IMR-90 (cell line): ENCODE measurements around the gene SLC2A13. TPM values are rescaled to one million over a fixed set of nuclear protein-coding genes. Genes with fewer than 3 reads are reported as not detected.

Source experiments
- ATAC-seq: fragments of 200-7000 bp; cut with Tn5 transposase; 2 replicates; pipeline ENCODE4 v1.9.1; 2020; ENCODE audit warnings: low read depth, mild to moderate bottlenecking, moderate library complexity
- BruUV-seq: library from RNA; stranded (reverse); fragments of 400-500 nt; replicated peaks from 2 replicates; lab custom pipeline; 2021; lab: Mats Ljungman, UMichigan
- CTCF ChIA-PET: fragments of 300-600 bp; formaldehyde crosslinking; extraction: SDS; loops from one replicate; lab custom pipeline; 2021; ENCODE audit warnings: antibody characterized with exemption; lab: Yijun Ruan, JAX
- POLR2A ChIA-PET: fragments of 300-600 bp; sonication (Branson Sonifier 250); formaldehyde crosslinking; loops from one replicate; lab custom pipeline; 2022; ENCODE audit warnings: antibody characterized with exemption; ENCODE audit not compliant: unreplicated experiment; lab: Charles Lee
- DNase-seq: peaks from one replicate; pipeline ENCODE4 v3.0.0; 2013
- H2AFZ ChIP-seq: replicated peaks from 2 replicates; pipeline ENCODE3; 2013; ENCODE audit warnings: low read length, mild to moderate bottlenecking; ENCODE audit not compliant: poor library complexity
- H2AK5ac ChIP-seq: 2 replicates; pipeline ENCODE4 v1.6.1; 2013; ENCODE audit warnings: low read depth, low read length, inconsistent platforms
- H2AK9ac ChIP-seq: replicated peaks from 2 replicates; pipeline ENCODE3; 2013; ENCODE audit warnings: mild to moderate bottlenecking, low read depth, low read length, moderate library complexity; ENCODE audit not compliant: poor library complexity
- H2BK120ac ChIP-seq: 2 replicates; pipeline ENCODE4 v1.6.1; 2013; ENCODE audit warnings: low read depth, low read length, inconsistent platforms
- H2BK15ac ChIP-seq: 3 replicates; pipeline ENCODE4 v1.6.1; 2013; ENCODE audit warnings: low read depth, low read length, inconsistent platforms
- H2BK20ac ChIP-seq: 2 replicates; pipeline ENCODE4 v1.6.1; 2013; ENCODE audit warnings: low read depth, mild to moderate bottlenecking, inconsistent platforms, low read length, moderate library complexity
- H2BK5ac ChIP-seq: 2 replicates; pipeline ENCODE4 v1.6.1; 2013; ENCODE audit warnings: mild to moderate bottlenecking, low read depth, low read length, inconsistent platforms; ENCODE audit not compliant: poor library complexity, severe bottlenecking
- H3K14ac ChIP-seq: replicated peaks from 2 replicates; pipeline ENCODE4 v1.6.1; 2013; ENCODE audit warnings: low read depth, low read length, inconsistent platforms
- H3K18ac ChIP-seq: 2 replicates; pipeline ENCODE4 v1.6.1; 2013; ENCODE audit warnings: low read depth, low read length, control low read depth
- H3K23ac ChIP-seq: 2 replicates; pipeline ENCODE4 v1.6.1; 2013; ENCODE audit warnings: low read depth, low read length, inconsistent platforms
- H3K27ac ChIP-seq: 2 replicates; pipeline ENCODE4 v1.5.1; 2013; ENCODE audit warnings: mild to moderate bottlenecking, control low read depth, low read length; ENCODE audit not compliant: insufficient read depth
- H3K27me3 ChIP-seq: 2 replicates; pipeline ENCODE4 v1.6.1; 2013; ENCODE audit warnings: low read length; ENCODE audit not compliant: control insufficient read depth, insufficient read depth
- H3K36me3 ChIP-seq: 2 replicates; pipeline ENCODE4 v1.6.1; 2013; ENCODE audit warnings: low read length, mixed read lengths; ENCODE audit not compliant: control insufficient read depth, insufficient read depth
- H3K4ac ChIP-seq: 2 replicates; pipeline ENCODE4 v1.6.1; 2013; ENCODE audit warnings: low read depth, low read length, inconsistent platforms
- H3K4me1 ChIP-seq: 2 replicates; pipeline ENCODE4 v1.6.1; 2013; ENCODE audit warnings: low read length, mixed read lengths; ENCODE audit not compliant: control insufficient read depth, insufficient read depth
- H3K4me2 ChIP-seq: 2 replicates; pipeline ENCODE4 v1.6.1; 2013; ENCODE audit warnings: low read depth, mild to moderate bottlenecking, control low read depth, low read length, moderate library complexity
- H3K4me3 ChIP-seq: 2 replicates; pipeline ENCODE4 v1.5.1; 2013; ENCODE audit warnings: low read depth, mild to moderate bottlenecking, control low read depth, low read length, moderate library complexity; ENCODE audit not compliant: insufficient read depth
- H3K56ac ChIP-seq: 2 replicates; pipeline ENCODE4 v1.6.1; 2013; ENCODE audit warnings: low read length, inconsistent platforms; ENCODE audit not compliant: insufficient read depth; ENCODE audit errors: extremely low read depth
- H3K79me1 ChIP-seq, 2 experiments: 2 replicates each; pipeline ENCODE4 v1.6.1; 2013; ENCODE audit warnings: low read length in 2 of 2, inconsistent platforms in 1 of 2, low read depth in 1 of 2
- H3K9ac ChIP-seq: 2 replicates; pipeline ENCODE4 v1.6.1; 2013; ENCODE audit warnings: low read depth, low read length, control low read depth
- H3K9me1 ChIP-seq: 2 replicates; pipeline ENCODE4 v1.6.1; 2013; ENCODE audit warnings: low read length, inconsistent platforms; ENCODE audit not compliant: insufficient read depth
- H3K9me3 ChIP-seq: 2 replicates; pipeline ENCODE4 v1.6.1; 2013; ENCODE audit warnings: low read length; ENCODE audit not compliant: control insufficient read depth, insufficient read depth
- H4K20me1 ChIP-seq: 2 replicates; pipeline ENCODE4 v1.6.1; 2013; ENCODE audit warnings: low read length, inconsistent platforms; ENCODE audit not compliant: insufficient read depth
- H4K5ac ChIP-seq: 2 replicates; pipeline ENCODE4 v1.6.1; 2013; ENCODE audit warnings: mild to moderate bottlenecking, low read depth, low read length, control low read depth
- H4K8ac ChIP-seq, 2 experiments: 2 replicates each; pipeline ENCODE4 v1.6.1; 2013; ENCODE audit warnings: low read depth in 2 of 2, low read length in 2 of 2, control low read depth in 1 of 2, inconsistent platforms in 1 of 2
- H4K91ac ChIP-seq: 2 replicates; pipeline ENCODE4 v1.6.1; 2013; ENCODE audit warnings: low read depth, low read length, inconsistent platforms; ENCODE audit not compliant: insufficient read depth
- BHLHE40 ChIP-seq: fragments of 150-350 bp; IDR thresholded peaks from 2 replicates; pipeline ENCODE4 v1.6.1; 2016; ENCODE audit warnings: mild to moderate bottlenecking, low read depth, low read length
- CEBPB ChIP-seq: IDR thresholded peaks from 2 replicates; pipeline ENCODE4 v1.6.1; 2012; ENCODE audit warnings: low read depth, low read length, improper control_type of control experiment
- CHD1 ChIP-seq: IDR thresholded peaks from 2 replicates; pipeline ENCODE4 v1.6.1; 2012; ENCODE audit warnings: low read depth, low read length, improper control_type of control experiment
- ELK1 ChIP-seq: fragments of 150-350 bp; IDR thresholded peaks from 2 replicates; pipeline ENCODE4 v1.6.1; 2016; ENCODE audit warnings: low read depth, mild to moderate bottlenecking, low read length, moderate library complexity, borderline replicate concordance
- FOS ChIP-seq: fragments of 150-350 bp; IDR thresholded peaks from 2 replicates; pipeline ENCODE4 v1.6.1; 2016; ENCODE audit warnings: low read depth, low read length
- MAFK ChIP-seq: IDR thresholded peaks from 2 replicates; pipeline ENCODE4 v1.6.1; 2012; ENCODE audit warnings: low read depth, low read length, improper control_type of control experiment
- MAZ ChIP-seq: IDR thresholded peaks from 2 replicates; pipeline ENCODE4 v1.6.1; 2012; ENCODE audit warnings: low read depth, mild to moderate bottlenecking, low read length, improper control_type of control experiment, moderate library complexity, borderline replicate concordance
- MXI1 ChIP-seq: IDR thresholded peaks from 2 replicates; pipeline ENCODE4 v1.6.1; 2012; ENCODE audit warnings: low read depth, mild to moderate bottlenecking, low read length, moderate library complexity, borderline replicate concordance
- NFE2L2 ChIP-seq: fragments of 150-350 bp; IDR thresholded peaks from 2 replicates; pipeline ENCODE4 v1.6.1; 2016; ENCODE audit warnings: low read depth, mild to moderate bottlenecking, low read length
- POLR2A ChIP-seq: IDR thresholded peaks from 2 replicates; pipeline ENCODE4 v1.6.1; 2012; ENCODE audit warnings: mild to moderate bottlenecking, low read depth, low read length
- RAD21 ChIP-seq: IDR thresholded peaks from 2 replicates; pipeline ENCODE4 v1.6.1; 2012; ENCODE audit warnings: low read length, improper control_type of control experiment
- RCOR1 ChIP-seq: IDR thresholded peaks from 2 replicates; pipeline ENCODE4 v1.6.1; 2012; ENCODE audit warnings: mild to moderate bottlenecking, low read length, improper control_type of control experiment; ENCODE audit not compliant: insufficient replicate concordance
- RFX5 ChIP-seq: IDR thresholded peaks from 2 replicates; pipeline ENCODE4 v1.8.0; 2012; ENCODE audit warnings: low read depth, mild to moderate bottlenecking, low read length, moderate library complexity
- USF2 ChIP-seq: fragments of 150-350 bp; IDR thresholded peaks from 2 replicates; pipeline ENCODE4 v1.6.1; 2017; ENCODE audit warnings: mild to moderate bottlenecking, antibody characterized with exemption, low read length, low read depth
- WGBS, 2 experiments: methylation state at CpG; one replicate each; pipeline versions ENCODE4 v1.1.5 to v1.1.7; 2013; ENCODE audit warnings: missing lambda C conversion rate in 2 of 2; ENCODE audit not compliant: insufficient read length in 1 of 2; ENCODE audit errors: extremely low coverage in 2 of 2; 5-methylcytosine and 5-hydroxymethylcytosine counted together
- dilution Hi-C: fragments of 300-500 bp; cut with HindIII; formaldehyde crosslinking; loops from one replicate; pipeline ENCODE4 v1.14.3; 2018; ENCODE audit warnings: low sequenced_read_pairs; ENCODE audit not compliant: unreplicated experiment
- in situ Hi-C: fragments of 300-500 bp; cut with MboI; formaldehyde crosslinking; loops from 3 replicates; pipeline ENCODE4 v1.14.3; 2019; ENCODE audit warnings: low sequenced_read_pairs, inconsistent platforms, mixed read lengths
- intact Hi-C: fragments of 100-400 bp; cut with micrococcal nuclease; formaldehyde crosslinking; loops from 2 replicates; pipeline ENCODE4 v1.10.0; 2022
- polyA plus RNA-seq, 3 experiments: library from polyadenylated mRNA; depleted of rRNA; stranded (reverse); fragments of >200 nt; gene quantifications; 2 replicates each; pipeline ENCODE4 v1.2.3, GENCODE V29; 2012; ENCODE audit warnings: low replicate concordance in 1 of 3
- total RNA-seq: library from RNA; depleted of rRNA; stranded (reverse); fragments of >200 nt; gene quantifications from 2 replicates; pipeline ENCODE4 v1.2.3, GENCODE V29; 2012

Gene SLC2A13
- total and polyA plus RNA-seq, 2 of the 4 experiments (the other 2 are of a cell fraction), result 1.5 to 3.9 TPM

GRCh38 chr12:39887856-39888255 is 218.0 kb downstream of the SLC2A13 start:
- H3K4me1 ChIP-seq, result no peaks in the 10 kb centered on the region
- in situ Hi-C loops (no loop called here), intact Hi-C loops (no loop called here), dilution Hi-C loops (no loop called here)
- no peak overlapping the region for H2AK5ac ChIP-seq
- no peak overlapping the region for H4K5ac ChIP-seq
- TF ChIP-seq NFE2L2, result no peak
- TF ChIP-seq POLR2A, result no peak
- TF ChIP-seq ELK1, result no peak
- no peak for TF ChIP-seq RCOR1
- no peak for TF ChIP-seq CEBPB
- no peak for TF ChIP-seq MAZ
- TF ChIP-seq CHD1, result no peak
- TF ChIP-seq RFX5, result no peak
- no peak for TF ChIP-seq MXI1
- no peak for TF ChIP-seq BHLHE40
- TF ChIP-seq RAD21, result no peak
- TF ChIP-seq FOS, result no peak
- TF ChIP-seq MAFK, result no peak
- TF ChIP-seq USF2, result no peak
- BruUV-seq, result no TSS peak
- H3K14ac ChIP-seq, result no peak overlapping the region
- no CpG with 5 or more reads among the region's 1 CpG for WGBS, 2 experiments
- H2BK20ac ChIP-seq, result no peak overlapping the region
- no peak overlapping the region for H2AFZ ChIP-seq
- no peak overlapping the region for H3K27ac ChIP-seq
- H4K8ac ChIP-seq, result no peak overlapping the region
- no peak for ATAC-seq
- no peak overlapping the region for H2BK15ac ChIP-seq
- H3K23ac ChIP-seq, result no peak overlapping the region
- ChIA-PET CTCF (no interaction called here), POLR2A (no interaction called here)
- H3K79me1 ChIP-seq, result no peaks in the 10 kb centered on the region
- H3K36me3 ChIP-seq, result no peaks in the 10 kb centered on the region
- no peak overlapping the region for H3K56ac ChIP-seq
- no peaks in the 10 kb centered on the region for H3K27me3 ChIP-seq
- no peak overlapping the region for H3K9ac ChIP-seq
- H3K4ac ChIP-seq, result no peak overlapping the region
- H3K4me3 ChIP-seq, result no peak overlapping the region
- no peak overlapping the region for H3K18ac ChIP-seq
- no peaks in the 10 kb centered on the region for H4K20me1 ChIP-seq
- no peaks in the 10 kb centered on the region for H3K9me3 ChIP-seq
- H2BK120ac ChIP-seq, result no peak overlapping the region
- no peak overlapping the region for H3K4me2 ChIP-seq
- no peak overlapping the region for H2AK9ac ChIP-seq
- H3K9me1 ChIP-seq, result no peaks in the 10 kb centered on the region
- no peak overlapping the region for H2BK5ac ChIP-seq
- no peak overlapping the region for H4K91ac ChIP-seq
- no peak for DNase-seq
